ENCODE measurements around the gene ZNF444.
A peak's percentile ranks its signal among the peaks of the same experiment; 100 is the strongest.

Gene ZNF444

DNA sequence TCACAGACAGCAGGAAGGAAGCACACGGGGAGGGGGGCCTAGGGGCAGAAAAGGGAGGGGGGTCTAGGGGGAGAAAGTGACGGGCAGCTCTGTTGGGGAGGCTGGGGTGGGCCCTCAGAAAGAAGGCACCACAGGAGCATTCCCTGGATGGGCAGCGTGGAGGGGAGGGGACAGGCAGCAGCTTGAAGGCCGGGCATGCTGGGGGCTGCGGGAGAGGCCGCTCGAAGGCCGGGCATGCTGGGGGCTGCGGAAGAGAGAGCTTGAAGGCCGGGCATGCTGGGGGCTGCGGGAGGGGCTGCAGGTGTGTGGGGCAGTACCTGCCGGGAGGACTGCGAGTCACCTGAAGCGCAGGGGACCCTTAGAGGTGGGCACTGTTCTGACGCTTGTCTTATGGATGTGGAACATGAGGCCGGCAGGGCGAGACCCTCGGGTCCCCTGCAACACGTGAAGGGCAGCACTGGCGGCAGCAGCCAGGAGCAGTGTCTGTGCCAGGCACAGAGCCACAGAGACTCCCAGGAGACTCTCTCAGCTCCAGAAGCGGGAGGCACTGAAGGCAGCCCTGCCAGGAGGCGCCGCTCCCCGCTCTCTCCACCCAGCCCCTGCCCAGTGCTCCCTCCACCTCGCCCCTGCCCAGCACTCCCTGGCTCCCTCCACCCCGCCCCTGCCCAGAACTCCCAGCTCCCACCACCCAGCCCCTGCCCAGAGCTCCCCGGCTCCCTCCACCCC lies 33.3 kb upstream of the ZNF444 start:
- no peak for DNase-seq

DNA sequence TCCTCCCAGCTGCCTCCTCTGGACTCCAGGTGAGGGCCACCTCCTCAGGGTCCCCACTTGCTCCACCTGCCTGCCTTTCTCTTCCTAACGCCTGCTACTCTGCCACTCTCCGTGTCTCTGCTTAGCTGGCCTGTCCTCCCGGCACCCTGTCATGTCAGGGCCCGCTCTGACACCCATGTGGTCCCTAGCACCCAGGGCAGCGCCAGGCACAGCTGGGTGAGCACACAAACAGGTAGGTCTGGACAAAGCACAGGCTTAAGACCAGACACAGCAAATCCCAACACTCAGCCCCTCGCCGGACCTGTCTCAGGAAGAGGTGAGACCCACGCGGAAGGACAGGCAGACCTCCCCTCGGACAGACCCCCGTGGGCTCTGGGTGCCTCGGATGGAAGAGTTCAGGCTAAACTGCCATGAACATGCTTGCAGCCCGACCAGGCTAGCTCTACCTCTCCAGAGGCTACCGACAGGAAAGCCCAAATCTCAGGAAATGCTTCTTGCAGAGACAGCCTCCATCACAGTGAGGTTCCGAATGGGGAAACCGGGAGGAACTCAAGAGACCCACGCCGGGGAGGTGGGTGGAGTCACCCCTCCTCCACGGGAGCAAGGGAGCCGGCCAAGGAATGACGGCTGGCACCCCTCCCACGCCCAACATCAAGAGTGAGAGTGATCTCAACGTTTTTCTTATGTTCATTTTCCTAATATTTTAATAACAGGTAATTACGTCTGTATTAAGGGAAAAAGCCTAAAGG lies 32.5 kb upstream of the ZNF444 start:
- no peak for DNase-seq

GRCh38 chr19:56109226-56109625 lies 31.9 kb upstream of the ZNF444 start:
- DNase-seq, result no peak

- no peak for DNase-seq
Measured at GRCh38 chr19:56110515-56111448, 30.3 kb upstream of the ZNF444 start.

- peak; percentile 68 for DNase-seq
Measured at GRCh38 chr19:56111601-56112312, 29.3 kb upstream of the ZNF444 start.

GRCh38 chr19:56112313-56112709 lies 28.8 kb upstream of the ZNF444 start:
- no peak for DNase-seq

- DNase-seq, result no peak
Measured at GRCh38 chr19:56113074-56113632, 27.9 kb upstream of the ZNF444 start.

DNA sequence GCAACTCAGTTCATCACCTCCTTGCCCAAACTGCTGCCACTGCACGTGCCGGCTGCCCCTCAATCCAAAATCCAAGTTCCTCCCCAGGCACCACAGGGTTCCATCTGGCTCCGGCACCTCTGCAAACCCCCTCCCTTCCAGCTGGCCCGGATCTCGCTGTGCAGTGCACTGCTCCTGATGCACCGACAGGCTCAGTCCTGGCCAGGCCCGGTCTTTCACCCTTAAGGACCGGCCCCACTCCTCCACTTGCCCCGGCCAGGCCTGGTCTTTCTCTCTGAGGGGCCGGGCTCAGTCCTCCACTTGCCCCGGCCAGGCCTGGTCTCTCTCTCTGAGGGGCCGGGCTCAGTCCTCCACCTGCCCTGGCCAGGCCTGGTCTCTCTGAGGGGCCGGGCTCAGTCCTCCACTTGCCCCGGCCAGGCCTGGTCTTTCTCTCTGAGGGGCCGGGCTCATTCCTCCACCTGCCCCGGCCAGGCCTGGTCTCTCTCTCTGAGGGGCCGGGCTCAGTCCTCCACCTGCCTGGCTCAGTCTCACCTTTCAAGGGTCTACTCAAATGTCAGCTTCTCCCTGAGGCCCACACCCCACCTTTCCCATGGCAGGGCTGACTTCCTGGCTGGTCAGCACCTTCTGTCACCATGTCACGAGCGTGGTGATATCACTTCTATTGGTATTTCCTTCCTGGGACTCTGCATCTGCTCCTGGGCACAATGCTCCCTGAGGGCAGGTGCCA lies 26.9 kb upstream of the ZNF444 start:
- DNase-seq, result no peak

- DNase-seq, result no peak
Measured at GRCh38 chr19:56114778-56115110, 26.3 kb upstream of the ZNF444 start.

DNA sequence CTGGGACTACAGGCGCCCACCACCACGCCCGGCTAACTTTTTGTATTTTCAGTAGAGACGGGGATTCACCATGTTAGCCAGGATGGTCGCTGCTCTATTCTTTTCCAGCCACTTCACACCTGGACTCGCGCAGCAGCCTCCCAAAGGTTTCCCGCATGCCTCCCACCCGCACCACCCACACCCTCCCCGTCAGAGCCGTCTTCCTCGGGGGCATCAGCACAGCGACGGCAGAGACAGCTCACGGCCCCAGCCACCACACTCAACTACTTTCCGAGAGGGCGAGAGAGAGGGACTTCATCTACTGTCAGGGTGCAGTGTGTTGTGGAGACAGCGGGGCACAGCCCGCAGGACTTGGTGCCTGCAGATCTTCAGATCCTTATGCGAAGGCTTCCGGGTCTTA lies 25.6 kb upstream of the ZNF444 start:
- no peak for DNase-seq

DNA sequence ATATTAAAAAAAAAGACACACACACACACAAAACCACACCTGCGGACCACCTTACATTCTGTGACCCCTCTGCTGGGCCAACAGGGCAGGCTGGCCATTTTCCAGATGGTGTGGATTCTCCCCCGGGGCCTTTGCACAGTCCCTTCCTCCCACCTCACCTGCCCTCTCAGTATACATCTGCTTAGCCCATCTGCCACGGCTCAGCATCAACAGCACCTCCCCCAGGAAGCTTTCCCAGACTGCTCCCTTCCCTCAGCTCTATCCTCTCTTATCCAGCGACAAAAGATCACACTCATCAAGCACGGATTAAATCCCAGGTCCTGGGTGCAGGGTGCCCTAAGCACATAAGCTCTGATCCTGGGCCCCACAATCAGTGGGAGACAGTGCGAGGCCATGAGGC lies 24.5 kb upstream of the ZNF444 start:
- DNase-seq, result no peak

DNA sequence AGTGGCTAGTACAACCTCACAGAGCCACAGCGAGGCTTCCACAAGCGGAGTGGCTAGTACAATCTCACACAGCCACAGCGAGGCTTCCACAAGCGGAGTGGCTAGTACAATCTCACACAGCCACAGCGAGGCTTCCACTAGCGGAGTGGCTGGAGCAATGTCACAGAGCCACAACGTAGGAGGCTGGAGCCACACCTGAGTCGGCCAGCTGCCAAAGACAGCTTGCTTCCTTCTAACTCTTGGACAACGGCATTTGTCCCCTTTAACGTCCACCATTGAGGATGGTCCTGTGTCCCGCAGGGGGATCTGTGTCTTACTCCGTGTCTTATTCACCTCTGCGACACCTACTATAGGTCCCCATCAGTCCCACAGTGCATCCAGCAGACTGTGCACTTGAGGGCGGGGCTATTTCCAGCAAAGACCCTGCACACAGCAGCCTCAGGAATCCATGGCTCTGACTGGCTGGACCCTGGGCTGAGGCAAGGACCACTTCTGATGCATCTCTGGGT lies 23.7 kb upstream of the ZNF444 start:
- DNase-seq, result no peak

DNA sequence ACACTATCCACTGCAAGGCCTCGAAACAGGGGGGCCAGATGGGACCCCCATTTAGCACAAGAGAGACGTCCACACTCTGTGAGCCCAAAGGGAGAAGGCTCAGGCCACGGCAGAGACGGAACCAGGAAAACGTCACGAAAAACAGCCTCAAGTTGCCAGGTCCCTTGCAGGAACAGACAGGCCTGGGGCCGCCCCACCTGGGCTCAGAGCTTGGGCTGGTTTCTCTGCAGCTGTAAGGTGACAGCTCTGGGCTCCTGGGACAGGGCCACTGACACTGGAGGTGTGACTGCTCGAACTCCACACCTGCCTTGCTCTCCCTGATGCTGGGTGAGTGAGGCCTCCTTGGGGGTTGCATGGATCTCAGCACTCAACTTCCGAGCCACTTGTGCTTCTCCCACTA lies 23.2 kb upstream of the ZNF444 start:
- no peak for DNase-seq

GRCh38 chr19:56118666-56119581 lies 22.2 kb upstream of the ZNF444 start:
- no peak for DNase-seq

DNA sequence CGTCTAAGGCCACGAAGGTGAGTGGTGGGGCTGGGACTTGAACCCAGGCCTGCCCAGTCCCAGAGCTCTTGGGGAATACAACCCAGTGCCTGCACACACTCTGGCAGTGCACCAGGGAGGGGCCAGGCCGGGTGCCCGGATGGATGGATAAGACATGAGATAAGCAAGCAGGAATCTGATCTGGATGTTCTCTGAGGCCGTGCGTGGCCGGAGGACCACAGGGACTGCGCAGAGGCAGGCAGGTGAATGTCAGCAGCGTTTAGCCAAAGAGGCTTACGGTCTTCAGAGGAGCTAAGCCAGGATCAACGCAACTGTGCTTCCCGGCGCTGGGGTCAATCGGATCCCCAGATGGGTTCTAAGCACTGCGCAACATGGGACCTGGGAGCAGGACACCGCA lies 21.5 kb upstream of the ZNF444 start:
- no peak for DNase-seq

DNA sequence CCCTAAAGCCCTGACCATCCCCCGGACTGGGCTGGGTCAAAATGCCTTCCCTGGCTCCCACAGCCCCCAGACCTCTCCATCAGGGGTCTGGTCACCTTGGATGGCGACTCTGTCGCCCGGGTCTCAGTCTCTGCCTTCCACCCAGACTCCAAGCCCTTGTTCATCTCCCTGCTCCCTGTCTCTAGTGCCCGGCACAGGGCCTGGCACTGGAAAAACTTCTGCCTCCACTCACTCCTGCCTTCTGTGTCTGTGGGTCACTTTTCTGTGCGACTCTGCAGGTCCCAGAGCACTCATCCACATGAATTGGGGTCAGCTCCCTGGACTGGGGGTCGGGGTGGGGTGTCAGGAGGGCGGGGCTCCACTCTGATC lies 21.1 kb upstream of the ZNF444 start:
- DNase-seq, result no peak

GRCh38 chr19:56120371-56121179 lies 20.5 kb upstream of the ZNF444 start:
- DNase-seq, result peak; percentile 89

DNA sequence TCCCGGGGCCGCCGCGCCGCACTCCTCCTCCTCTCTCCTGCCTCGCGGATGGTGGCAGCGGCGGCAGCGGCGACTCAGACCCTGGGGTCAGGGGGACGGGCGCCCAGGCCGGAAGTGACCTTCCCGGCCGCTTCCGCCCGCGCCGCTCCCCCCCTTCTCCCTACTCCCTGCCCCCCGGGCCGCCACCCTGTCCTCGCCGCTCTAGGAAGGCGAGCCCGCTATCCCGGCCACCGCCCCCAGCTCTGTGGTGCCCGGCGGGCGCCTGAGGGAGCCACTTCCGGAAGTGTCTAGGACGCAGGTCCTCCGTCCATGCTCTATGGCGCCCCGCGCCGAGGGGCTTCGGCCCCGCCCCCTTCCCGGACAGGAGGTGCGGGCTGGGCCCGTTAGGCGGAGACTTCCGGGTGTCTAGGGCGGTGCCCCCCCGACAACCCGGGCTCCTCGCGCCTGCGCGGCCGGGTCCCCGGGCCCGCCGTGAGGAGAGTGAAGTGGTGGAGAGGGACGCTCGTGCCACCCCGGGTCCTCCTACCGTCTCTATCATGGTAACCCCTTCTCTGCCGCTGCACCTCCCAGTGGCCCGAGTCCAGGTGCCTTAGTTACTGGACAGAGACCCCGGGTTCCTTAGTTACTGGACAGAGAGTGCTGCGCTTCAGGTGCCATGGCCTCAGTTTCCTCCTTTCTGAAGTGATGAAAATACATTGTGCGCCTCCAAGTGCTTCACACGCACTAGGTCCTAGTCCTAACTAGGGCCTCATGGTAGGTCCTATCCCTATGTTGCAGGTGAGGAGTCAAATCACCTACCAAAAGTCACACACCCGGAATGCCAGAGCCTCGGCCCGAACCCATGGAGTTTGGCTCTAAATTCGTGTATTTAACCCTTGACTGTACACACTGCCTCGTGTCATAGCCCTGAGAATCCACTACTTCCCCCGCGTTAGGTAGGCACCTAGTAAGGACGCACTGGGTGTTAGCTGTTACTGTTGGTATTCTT lies 19.6 kb upstream of the ZNF444 start, which contains the start of gene ZNF787:
Gene ZNF787, minus strand, starts transcription at position 116 of the 988 bp plus-strand sequence. CDS start 18,078 bp downstream, outside the sequence.
- peak; percentile 98 for DNase-seq
